ENCODE data around the gene KIAA1958.
A peak's percentile ranks its signal among the peaks of the same experiment; 100 is the strongest.
"Not testable (repeated sequence)": the region's sequence is repeated elsewhere in the genome, so short reads cannot be mapped to it uniquely, and the experiment has no call there.

The KIAA1958 gene

DNA sequence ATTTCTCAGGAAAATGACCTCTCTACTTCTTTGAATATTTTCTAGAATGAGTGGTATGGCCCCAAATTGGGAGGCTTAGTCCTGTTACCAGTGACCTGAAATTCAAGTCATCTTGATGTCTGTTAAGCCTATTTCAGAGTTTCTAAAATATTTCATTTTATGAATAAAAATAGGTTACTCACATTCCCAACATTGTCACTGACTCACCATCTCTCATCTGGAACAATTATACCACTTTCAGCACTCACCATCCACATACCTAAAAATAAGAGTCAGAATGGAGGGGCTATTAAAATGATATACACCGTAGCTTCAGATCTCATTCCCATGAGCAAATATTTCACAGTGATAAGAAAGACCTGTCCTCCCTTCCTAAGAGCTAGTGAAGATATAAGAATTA, 71.8 kb downstream of the KIAA1958 start:
- DNase-seq: no peak

DNA sequence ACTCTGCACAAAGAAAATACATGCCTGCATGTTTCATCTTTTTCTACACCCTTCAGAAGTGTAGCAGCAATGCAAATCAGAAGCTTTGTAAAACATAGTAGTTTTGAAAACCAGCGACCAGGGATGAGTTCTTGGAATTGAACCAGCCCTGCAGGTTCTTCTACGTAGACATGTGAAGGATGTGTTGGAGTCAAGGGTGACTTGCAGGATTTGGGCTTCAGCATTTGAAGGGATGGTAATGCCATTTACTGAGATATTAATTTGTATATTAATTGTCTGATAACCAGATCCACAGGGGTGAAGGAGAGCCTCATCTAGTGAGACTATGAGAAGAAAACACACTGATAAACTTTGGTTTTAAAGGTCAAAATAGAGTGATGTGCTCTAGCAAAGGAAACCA, 72.4 kb downstream of the KIAA1958 start:
- no peak for DNase-seq

DNA sequence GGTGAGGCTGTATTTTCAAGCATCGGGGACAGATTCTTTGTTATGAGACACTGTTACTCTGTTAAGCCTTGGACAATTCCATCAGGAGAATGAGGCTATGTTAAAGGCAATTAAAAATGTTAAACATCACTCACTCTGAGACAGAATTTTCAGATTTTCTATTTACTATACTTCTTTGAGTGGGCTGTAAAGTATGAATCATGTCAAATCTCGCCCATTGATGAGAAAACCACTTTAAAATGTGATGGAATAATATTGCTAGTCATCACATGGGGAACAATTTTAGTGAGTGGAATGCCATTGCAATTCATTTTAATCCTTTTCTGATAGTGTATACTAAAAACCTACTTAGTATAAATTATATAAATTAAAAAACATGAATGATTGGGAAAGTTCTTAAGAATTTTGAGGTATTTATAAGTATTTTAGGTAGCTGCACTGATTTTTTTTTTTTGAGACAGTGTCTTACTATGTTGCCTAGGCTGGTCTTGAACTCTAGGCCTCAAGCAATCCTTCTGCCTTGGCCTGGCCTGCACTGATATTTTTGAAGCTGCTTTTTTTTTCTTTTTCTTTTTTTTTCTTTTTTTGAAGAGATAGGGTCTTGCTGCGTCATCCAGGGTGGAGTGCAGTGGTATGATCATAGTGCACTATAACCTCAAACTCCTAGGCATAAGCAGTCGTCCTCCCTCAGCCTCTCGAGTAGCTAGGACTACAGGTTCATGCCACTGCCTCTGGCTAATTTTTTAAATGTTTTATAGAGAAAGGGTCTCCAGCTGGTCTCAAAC, 73.2 kb downstream of the KIAA1958 start:
- DNase-seq: peak; percentile 77

DNA sequence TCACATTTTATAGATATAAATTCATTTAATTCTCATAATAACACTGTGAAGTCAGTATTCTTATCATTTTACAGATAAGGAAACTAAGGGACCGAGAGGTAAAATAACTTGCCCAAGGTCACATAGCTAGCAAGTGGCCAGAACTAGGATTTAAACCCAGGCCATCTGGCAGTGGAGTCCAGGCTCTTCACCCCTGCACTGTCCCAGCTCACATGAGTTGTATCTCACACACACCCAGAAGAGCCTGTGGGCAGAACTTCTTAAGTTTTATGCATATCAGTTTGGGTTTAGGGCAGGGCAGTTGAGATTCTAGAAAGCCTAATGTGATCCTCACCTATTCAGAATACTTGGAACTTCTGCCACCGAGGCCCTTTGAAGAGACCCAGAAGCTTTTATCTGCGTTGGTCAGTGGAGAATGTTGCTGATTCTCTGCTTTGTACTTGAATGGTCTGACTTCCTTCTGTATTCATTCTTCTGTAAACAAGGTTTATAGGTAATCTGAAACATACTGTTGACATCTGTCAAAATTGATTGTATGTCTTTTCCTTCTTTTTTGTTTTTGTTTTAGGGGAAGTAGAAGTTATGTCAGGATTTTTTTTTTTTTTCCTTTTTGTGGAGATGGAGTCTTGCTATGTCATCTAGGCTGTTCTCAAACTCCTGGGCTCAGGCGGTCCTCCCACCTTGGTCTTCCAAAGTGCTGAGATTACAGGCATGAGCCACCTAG, 75.8 kb downstream of the KIAA1958 start:
- peak; percentile 67 for DNase-seq

DNA sequence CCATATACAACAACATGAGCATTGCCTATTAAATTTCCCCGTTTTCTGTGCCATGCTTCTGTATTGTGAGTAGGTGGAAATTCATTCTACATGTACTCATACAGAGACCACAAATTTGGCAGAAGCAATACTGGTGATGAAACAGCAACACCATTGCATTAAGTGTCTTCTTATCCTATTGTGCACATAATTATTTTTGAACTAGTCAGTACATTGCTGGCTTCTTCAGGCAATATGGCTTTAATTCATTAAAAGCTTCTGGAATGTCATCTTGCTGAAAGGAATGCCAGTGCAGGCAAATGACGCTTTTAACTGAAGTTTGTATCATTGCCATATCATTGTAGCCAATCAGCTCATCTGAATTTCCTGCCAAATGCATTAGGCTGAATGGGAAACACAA, 82.6 kb downstream of the KIAA1958 start:
- DNase-seq: no peak

DNA sequence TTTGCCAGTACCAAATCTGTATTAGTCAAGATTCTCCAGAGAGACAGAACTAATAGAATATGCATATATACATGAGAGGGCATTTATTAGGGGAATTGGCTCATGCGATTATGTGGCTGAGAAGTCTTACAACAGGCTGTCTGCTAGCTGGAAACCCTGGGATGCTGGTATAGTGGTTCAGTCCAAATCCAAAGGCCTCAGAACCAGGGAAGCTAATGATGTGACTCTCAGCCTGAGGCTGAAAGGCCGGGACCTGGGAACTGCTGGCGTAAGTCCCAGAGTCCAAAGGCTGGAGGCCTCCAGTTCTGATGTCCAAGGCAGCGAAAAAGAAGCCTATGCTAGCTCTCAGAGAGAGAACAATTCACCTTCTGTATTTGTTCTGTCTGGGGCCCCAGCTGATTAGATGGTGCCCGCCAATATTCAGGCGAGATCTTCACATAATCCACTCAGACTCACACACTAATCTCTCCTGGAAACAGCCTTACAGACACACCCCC, 84.1 kb downstream of the KIAA1958 start:
- DNase-seq: no peak

DNA sequence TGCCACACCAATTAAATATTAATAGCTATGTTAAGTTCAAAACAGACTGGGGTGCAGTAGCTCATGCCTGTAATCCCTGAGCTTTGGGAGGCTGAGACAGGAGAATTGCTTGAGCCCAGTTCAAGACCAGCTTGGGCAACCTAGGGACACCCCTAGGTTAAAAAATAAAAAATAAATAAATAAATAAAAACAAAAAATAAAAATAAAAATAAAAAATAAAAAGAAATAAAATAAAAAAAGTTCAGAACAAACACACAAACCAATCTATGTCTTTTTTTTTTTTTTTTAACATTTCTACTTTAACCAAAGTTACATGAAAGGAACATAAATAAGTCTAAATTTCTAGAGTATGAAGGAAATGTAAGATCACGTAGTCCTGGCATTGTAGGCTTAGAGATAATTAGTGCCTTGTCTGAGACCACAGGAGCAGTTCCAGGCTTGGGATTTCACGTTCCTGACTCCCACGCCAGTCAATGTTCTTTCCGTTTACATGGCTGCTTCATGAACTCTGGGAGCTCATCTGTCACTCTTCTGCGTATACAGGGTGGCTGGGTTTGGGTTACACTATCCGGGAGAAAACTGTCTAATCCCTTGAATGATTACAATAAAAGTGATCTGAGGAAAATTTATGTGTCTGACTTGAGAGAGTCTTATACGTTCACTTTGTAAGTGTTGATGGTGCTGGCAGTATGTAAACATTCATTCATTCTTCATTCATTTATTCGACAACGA, 85.2 kb downstream of the KIAA1958 start:
- no peak for DNase-seq

DNA sequence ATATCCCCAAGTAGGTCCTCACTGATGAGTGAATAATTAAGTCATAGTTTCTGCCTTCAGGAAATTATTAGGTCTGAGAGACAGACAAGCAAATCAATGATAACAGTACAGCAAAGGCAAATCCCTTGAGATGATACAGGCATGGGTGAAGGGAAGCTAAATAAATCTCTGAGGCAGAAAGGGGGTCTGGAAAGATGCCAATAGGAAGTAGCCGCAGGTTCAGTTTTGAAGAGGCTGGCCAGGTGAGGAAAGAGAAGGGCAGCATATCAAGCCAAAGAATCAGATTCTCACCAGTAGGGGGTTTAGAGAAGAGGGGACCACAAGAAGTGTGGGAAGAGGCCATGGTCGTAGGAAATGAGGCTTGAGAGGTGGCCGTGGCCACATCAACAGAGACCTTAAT, 85.8 kb downstream of the KIAA1958 start:
- no peak for DNase-seq

DNA sequence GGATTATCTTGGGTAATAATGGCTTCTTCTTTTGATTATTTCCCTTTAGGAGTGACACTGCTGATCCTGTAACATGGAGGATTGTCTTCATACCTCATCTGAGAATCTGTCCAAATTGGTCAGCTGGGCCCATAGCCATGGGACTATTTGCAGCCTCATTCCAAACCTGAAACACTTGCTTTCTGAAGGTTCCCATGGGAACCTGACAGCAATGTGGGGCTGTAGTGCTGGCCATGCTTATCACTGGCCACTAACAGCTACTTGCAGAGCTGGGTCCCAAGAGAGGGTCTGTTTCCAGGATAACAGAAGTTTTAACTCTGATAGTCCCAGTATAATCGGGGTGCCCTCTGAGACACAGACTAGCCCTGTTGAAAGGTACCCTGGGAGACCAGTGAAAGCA, 87.4 kb downstream of the KIAA1958 start:
- no peak for DNase-seq

DNA sequence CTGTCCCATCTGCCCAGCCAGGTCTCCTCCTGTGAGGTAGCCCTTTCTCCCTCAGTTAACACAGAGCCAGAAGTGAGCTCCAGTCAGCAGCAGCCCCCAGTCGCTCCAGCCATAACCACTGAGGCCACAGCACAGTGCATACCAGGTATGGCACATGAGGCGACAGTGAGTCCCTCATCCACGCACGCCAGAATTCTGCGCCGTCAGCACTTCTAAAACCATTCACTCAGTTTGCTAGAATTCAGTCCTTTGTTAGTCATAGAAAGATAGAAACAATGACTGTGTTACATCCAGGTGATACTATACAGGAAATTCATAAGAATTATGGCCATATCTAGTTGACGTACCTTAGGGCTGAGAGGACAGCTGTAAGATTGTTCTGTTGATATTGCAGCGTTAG, 88.5 kb downstream of the KIAA1958 start:
- DNase-seq: no peak

DNA sequence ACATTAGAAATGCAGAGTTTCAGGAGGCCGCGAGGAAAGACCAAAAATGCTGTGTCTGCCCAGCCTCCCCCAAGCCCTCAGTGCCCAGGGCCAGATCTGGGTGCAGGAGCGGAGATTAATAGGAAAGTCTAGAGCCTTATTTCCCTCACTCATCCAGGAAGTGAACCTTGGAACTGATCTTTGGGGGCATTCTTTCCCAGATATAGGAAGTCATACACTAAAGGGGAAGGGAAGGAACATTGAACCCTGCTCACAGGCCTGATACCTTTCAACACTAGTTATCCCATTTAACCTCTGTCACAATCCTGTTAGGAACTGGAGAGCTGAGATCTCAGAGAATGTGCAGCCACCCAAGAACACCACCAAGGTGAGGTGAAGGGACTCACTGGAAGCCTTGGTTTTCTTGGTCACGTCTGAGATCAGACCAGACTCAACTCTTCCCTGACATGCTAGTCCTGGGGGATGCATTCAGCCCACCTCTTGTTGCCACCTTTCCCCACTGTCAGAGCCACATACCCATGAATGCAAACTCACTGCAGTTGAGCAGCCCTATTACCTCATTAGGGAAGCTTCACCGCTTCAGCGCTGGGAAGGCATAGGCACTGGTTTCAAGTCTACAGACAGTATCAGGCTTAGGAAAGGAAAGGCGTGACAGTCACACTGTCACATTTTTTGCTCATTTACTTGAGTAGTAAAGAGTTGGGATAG, 95.0 kb downstream of the KIAA1958 start:
- no peak for DNase-seq

DNA sequence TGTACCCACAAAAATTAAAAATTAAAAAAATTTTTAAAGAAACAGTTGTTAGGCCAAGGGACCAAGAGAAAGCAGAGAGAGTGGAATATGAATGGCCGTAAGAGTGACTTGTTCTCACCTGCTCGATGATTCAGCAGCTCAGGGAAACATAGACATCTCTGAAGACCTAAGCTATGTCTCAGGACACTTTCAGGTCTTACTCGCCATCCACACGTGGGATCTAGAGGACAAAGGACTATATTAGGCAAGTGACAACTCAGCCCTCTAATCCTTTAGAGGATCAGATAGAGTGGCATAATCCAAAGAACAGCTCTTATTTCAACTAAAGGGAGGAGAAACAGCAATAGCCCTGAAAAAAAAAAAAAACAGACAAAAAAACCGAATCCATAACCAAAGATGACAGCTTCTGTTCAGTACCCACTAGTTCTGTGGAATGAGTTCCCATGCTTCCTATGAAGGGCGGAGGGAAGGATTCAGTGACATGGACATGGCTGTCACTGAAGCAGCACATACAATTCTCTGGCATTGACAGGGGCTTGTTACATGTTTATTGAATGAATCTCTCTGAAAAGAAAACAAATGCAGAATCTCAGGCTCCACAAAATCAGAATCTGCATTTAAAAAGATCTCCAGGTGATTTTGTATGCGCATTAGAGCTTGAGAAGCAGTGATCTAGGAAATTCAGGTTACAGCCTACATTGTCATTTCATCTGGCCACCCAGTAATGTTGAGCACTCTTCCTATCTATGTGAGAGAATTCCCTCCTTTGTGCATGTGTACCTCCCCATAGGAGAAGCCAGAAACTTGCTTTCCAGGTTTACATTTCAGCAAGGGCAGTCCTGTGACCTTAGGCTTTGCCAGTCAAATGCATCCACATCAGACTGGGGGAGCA, 96.0 kb downstream of the KIAA1958 start:
- no peak for DNase-seq

DNA sequence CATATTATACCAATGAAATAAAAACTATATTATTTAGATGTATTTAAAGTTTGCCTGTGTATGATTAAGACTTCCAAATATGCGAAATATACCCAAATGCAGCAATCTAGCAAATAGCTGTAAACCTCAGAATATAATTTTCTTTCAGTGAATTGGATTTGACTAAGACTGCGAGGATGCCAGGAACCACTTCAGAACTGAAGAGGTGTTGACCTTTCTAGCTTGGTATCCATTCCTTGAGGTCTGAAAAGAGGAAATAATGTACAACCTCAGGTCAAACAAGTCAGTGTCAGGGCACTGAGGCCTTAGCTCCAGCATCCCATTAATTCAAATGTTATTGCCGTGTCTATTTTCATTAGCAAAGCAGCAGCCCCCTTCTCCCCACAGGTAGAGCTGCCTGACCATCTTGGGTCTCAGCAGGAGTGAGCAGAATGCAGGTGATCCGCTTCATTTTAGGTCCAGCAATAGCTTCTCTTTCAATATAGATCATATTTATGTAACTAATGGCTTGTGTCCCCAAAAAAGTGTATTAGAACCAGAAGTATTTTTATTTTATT, 100.0 kb downstream of the KIAA1958 start:
- DNase-seq: no peak

DNA sequence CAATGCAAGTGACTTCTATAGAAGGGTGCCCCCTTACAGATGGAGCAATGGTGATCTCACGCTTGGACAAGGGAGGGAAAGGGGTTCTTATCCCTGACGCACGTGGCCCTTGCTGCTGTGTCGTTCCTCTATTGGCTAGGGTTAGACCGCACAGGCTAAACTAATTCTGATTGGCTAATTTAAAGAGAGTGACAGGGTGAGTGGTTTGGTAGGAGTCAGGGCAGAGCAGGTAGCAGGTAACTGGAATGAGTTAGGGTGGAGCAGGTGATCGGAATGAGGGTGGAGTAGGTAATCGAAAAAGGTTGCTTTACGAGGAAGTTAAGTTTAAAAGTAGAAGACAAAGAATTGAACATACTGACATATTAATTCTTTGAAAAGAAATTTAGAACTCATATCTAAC, 105.2 kb downstream of the KIAA1958 start:
- not testable (repeated sequence) for DNase-seq

DNA sequence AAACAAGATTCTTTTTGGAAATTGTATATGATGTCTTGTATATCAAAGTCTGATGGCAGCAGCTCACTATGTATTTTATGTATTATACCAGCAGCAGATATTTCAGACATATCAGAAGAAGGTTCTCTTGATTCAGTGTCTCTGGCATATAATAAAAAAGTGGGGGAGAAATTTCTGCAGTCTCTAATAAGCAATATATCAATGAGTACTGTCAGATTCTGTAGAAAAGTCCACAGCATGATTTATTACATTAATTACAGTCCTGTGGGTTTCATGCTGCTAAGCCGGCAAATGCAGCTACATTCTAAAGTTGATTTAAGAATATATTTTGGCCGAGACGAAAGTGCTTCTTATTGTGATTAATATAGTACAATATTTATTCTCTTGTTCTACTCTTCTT, 113.1 kb downstream of the KIAA1958 start:
- DNase-seq: no peak

DNA sequence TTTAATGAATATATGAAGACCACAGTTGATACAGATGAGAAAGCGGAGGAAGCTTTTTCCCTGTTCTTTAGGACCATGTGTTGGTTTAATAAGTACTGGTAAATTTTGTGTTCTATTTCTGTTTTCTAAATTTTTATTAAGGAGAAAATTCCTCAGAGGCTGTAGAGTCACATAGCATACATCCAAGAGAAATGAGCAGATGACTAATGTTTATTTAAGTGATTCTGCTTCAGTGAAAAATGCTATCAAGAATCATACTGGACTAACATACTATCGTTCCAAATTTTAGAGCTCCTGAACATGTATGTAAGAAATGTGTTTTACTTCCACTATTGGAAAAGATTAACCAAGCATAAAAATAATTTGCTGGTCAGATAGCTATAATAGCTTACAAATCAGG, 115.0 kb downstream of the KIAA1958 start:
- DNase-seq: no peak

DNA sequence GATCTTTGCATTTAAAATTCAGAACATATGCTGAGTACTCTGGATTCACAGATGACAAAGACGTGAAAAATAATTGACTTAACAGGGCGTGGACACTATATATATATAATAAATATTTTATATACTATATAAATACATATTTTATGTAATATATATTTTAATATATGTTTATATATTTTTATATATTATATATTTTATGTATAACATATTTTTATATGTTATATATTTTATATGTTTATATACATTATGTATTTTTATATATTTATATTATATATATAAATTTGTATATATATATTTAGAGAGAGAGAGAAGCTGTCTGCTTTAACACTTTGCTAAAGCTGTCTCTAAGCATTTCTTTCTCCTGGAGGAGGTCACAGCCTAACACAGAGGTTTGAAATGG, 118.2 kb downstream of the KIAA1958 start:
- no peak for DNase-seq

DNA sequence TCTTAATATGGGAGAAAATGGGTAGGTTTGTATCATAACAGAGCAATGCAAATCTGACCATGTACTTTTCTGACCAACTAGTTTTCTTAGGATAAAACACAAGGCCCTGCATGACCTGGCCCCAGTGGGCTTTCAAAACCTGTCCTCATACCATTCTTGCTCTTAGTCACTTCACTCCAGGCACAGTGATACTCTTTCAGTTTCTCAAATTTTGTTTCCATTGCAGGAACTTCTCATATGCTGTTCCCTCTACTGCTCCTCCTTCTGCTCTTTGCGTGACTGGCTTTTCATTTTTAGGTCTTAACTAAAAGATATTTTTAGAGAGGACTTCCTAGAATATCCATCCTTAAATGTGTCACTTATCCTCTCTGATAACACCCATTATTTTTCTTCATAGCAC, 118.9 kb downstream of the KIAA1958 start:
- no peak for DNase-seq

DNA sequence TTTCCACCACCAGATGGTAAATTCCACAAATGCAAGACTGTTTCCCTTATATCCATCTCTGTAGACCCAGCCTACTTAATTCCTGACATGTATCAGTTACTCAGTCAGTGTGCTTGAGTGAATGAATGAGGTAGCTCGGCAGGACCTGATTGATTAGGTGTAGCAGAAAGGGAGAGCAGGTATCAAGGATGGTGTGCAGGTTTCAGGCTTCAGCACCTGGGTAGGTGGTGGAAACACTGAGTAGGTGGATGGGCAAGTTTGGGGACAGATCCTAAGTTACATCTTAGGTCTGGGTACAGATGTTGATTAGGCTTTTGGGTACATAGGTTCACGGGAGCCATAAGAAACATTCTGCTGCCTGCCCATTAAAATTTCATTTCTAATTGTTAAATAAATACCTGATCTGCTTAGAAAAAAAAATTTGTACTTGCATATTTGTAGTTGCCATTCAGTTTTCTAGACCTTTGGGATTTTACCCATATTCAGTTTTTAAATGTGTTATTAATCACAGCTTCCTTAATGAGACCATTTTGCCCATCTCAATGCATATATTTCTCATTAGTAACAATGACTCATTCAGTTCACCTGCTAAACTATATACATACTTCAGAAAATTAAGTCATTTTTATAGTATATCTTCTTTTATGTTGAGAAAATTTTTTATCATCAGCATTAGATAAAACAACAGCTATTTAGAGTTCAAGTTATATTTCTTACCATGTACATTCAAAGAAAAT, 119.5 kb downstream of the KIAA1958 start:
- DNase-seq: no peak

DNA sequence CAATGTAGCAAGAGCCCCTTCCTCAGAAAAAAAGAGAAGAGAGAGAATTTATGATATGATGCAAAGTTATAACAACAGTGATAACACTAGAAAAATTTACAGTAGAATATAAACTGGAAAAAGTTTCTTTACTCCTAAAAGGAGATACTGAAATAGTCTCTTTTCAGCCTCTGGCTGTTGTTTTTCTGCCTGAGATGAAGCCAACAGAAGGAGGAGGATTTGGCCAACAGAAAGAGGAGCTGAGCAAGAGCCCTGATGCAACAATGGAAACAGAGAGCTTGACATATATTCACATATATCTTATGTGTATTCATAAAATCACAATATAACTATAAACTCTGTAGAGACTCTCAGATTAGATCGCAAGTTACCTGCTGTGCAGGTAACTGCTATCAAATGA, 122.2 kb downstream of the KIAA1958 start:
- DNase-seq: no peak

All from OCI-M1 (cell line).